GM19351 (cell line): ENCODE measurements around the gene CFAP77.

Experiments used
- ATAC-seq: cut with Tn5 transposase; IDR thresholded peaks from one replicate; pipeline ENCODE4 v1.9.1; 2021; ENCODE audit warnings: mild to moderate bottlenecking, moderate library complexity; ENCODE audit not compliant: unreplicated experiment

The CFAP77 gene

DNA sequence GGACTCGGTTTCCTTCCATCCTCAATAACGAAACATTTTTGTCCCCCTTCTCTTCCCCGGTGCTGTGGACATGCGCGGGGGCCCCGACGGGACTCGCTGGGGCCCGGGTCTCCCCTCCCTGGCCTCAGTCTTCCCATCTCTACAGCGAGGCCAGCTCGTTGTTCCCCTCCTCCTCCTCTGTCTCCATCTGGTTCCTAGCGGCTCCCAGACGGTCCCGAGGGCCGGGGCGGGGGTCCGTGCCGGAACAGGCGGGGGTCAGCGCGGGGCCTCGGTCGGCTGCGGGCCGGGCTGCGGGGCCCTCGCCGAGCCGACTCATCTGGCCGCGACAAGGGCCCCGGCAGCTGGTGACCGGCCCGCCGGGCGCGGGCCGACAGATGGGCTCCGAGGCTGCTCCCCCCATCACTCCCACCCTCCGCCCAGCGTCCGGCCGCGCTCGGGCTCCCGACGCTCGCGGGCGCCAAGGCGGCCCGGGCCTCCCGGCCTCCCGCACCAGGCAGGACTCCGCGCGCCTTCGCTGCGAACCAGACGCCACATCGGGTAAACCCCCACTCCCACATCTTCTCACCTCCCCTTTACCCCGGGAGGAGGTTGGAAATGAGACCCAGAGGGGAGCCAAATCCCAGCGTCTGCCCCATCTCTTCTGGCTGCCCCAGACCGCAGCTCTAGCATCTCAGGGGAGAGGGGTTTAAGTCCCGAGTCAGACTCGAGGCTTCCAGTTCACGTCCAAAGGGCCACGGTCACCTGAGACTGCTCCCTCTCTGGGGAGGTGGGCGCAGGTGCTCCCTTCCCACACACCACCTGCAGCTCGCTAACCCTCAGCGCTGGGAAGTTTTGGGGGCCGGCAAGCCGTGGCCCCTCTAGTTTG is 180.5 kb downstream of the CFAP77 start:
- ATAC-seq, result no peak

DNA sequence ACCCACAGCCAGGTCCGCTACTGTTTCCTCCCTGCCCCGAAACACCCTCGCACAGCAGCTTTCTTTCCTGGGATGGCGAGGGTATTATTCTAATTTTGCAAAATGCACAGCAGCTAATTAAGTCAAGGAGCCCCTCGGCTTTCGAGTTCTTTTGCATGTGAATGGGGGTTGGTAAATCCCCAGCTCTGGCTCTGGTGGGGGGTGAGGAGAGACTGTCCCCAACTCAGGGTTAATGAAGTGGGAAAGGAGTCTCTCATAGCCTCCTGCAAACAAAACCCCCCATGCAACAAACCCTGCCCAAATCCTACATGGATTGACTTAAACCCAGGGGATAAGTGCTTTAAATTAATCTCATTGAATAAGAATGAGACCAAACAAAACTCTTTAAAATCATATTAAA is 181.2 kb downstream of the CFAP77 start:
- no peak for ATAC-seq

DNA sequence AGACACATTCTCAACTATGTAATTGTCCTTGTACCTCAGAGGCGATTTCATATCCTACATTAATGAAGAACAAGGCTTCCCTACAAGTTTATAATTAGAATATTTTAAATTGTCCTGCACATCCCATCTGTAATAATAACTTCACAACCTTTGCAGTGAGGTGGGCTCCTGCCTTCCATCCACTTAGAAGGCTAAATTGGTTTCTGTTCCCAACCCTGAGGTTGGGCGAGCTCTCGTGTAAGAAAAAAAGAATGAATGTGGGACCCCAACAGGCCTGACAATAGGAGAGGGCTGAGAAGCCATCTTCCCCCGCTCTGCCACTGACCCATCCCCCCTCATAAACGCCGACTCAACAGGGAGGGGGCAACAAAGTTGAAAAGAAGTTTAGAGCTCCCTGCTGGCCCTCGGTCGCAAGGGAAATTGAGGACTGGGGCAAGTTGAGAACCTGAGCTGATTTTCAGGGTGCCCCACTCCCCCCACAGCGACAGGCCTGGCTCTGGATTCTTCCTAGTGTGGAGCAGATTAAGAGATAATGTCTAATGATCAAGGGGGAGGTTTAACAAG is 181.8 kb downstream of the CFAP77 start:
- ATAC-seq, result no peak

DNA sequence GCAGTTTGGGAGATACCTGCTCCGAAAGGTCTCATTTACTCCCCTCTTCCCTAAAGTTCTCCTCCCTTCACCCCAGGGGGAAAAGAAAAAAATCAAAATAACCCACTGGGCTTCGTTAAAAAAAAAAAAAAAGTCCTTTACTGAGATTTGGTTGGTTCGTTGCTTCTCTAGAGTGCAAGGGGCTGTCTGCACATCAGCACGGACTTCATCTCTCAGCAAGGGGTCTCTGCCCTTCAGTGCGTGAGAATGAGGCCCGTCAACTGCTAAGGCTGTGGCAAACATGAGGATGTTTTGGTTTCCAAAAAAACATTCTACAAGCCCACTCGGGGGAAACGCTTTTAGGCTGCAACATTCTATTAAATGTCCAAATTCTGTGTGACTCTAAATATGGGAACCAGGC is 182.4 kb downstream of the CFAP77 start:
- ATAC-seq, result no peak

DNA sequence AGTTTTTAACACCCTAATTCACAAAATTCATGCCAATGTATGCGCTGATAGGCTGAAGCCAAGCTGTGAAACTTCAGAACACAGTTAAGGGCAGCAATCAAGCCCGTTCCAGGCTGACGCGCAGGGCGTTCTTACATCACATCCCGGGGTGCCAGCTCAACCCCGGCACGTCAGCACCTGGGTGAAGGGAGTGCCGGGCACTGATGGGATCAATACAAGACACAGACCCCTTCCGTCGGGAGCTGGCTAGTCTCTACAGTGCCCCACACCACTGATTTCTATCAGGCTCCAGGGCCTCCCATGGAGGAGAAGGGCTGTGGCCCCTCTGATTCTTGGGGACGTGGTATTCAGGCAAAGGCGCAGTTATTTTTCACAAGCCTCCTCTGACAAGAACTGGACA is 184.4 kb downstream of the CFAP77 start:
- ATAC-seq, result no peak

DNA sequence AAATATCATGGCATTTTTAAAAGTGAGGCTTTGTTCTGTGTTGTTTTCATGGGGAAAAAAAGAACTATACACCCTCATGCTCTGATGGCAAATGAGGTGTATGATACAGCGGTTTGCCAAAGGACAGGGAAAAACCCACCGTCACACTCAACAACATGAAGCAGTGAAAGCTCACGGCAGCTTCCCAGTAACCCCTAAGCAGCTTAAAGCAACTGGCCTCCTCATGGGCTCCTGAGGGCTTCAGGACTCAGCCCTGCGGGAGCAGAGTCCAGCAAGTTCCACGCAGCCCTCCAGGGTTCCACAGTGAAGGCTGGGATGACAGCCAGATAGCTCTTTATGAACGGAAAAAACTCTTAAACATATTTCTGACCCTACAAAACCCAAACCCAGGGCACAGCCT is 185.3 kb downstream of the CFAP77 start:
- ATAC-seq, result no peak

DNA sequence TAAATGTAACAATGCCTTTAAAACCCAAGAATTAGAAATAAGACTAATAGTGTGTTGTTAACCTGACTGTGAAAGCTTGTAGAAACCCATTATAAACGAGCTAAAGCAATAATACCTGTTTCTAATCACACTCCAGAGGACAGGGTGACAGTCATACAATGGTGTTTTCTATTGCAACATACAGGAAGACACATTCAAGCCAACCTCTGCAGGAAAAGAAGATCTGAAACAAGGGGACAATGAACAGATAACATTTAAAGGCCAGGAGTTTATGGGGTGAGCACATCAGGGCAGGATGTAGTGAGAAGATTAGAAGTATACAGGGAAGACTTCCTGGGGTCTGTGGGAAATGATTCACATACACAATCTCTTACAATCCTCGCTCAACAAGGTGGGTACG is 186.2 kb downstream of the CFAP77 start:
- ATAC-seq, result no peak

DNA sequence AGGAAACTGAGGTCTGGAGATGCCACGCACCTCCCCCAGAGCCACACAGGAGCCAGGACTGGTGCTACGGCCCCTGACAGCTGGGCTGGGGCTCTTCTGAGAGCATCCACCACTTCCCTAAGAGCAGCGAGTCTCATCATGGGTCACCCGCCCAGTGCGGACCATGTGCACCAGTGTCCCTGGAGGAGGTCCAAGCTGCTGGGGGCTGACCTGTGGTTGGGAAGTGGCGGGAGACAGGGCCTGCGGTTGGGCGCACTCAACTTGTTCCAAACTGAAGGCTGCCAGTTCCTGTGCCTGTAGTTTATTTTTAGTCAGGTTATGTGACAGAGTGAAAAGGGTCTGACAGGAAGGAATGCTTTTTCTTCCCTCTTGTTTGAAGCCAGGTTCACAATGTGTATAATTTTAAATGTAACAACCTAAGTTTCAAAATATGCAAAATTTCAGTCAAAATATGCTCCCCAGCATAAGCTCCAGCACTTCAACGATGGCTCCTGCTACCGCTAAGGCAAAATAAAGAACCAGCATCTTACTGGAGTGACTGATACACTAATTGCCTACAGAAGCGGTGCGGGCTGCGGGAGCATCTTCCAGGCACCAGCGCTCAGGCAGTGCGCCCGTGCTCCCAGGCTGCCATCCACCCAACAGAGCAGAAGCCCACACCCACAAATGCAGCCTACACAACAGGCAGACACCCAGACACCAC is 187.2 kb downstream of the CFAP77 start:
- ATAC-seq, result no peak

DNA sequence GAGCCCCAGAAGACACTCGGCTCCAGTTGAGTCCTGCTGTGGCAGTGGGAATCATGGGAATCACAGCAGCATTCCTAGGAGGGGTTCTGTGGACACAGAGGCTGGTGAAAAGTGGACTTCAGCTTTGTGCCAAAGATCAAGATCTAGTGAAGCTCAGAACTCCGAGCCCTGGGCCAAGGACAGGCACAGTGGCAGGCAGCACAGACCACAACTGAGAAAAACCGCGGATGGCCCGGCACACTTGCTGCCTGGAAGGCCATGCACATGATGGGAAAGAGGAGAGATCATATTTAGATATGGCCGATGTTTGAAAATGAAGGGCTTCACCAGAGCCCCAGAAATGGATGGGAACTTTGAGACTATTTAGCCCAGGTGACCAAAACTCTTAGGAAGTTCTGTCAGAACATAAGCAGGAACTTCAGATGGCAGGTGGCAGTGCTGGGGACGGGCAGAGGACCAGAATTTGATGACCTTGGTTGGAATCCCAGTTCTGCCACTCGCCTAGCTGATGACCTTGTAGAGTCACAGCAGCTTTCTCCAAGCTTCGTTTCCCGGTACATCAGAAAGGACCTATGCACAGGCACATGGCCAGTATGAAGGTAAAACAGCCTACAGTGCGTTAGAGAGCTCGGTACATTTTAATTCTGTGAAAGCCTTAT is 190.4 kb downstream of the CFAP77 start:
- ATAC-seq, result no peak

DNA sequence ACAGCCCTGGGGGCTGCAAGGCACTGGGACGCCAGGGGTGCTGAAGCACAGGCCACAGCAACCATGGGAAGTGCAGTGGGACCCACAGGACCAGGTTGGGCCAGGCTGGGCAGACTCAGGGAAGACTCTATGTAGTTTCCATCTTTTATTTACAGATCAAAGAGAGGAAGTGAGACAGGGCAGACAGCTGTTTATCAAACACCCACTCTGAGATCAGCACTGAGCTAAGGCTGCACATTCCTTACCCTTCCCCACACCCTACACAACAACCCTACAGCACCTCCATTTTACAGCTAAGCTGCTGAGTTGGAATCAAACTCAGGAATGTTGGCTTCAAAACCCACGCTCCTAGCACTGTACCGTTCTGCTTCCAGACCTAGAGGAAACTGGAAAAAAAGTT is 192.2 kb downstream of the CFAP77 start:
- no peak for ATAC-seq

DNA sequence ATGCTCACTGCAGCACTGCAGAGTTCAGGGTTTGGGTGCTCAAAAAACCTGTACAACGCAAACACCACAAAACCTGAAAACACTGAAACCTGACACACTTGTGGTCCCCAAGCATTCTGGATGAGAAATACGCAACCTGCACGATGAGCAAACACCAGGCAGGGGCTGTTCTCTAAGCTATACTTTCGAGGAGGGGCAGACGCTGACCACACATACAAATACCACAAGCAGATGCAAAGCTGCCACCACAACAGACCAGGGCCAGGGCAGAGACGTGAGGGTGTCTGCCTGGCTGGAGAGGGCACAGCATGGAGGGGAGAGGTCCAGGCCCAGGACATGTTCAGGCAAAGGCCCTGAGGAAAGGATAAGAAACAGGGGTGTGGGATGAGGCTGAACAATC is 195.4 kb downstream of the CFAP77 start:
- no peak for ATAC-seq

DNA sequence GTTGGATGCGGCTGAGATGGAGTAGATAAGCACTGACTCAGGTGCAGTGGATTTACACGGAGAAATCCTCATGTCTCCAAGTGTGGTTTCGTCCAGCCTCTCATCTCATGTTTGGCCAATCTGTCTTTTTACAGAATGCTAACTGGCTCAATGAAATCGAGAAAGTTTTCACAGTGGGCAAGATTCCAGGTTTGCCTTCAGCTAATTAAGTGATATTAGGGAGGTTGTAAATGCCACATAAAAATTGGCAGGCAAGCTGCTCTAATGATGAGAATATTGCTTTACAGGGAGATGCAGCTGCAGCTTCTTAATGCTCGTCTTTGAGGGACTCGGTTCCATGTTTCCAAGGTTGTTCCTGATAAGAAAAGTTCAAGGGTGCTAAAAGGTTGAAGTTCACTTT is 196.1 kb downstream of the CFAP77 start:
- no peak for ATAC-seq

DNA sequence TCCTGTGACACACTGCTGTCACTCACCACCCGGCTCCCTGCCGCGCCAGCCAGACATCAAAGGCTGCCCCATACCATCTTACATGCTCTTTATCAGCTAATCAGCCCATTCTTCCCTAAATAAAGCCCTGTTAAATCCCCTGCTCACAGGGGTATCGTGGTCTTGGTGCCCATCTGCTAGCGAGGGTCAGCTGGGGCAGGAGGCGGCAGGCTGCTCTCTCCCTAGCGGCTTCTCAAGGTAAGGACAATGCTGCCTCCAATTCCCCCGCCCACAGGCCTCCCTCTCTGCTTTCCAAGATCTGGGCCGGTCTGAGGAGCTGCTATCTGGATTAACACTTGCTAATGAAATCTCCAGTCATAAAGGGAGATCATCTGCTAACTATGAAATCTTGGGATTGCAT is 199.2 kb downstream of the CFAP77 start:
- ATAC-seq, result no peak

DNA sequence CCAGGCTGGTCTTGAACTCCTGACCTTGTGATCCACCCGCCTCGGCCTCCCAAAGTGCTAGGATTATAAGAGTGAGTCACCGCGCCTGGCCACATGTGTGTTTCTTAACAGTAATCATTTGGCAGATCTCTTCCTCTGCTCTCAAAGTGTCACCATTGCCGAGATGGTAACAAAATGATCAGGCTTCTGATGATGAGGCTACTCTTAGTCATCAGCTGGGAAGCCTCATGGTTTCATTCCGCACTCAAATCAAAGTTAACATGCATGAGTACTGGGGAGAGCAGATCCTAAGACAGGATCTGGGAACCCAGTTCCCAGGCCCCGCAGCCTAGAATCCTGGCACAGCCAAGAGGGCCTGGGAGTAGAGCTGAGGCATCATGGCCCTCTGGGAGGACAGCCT is 199.8 kb downstream of the CFAP77 start:
- no peak for ATAC-seq

DNA sequence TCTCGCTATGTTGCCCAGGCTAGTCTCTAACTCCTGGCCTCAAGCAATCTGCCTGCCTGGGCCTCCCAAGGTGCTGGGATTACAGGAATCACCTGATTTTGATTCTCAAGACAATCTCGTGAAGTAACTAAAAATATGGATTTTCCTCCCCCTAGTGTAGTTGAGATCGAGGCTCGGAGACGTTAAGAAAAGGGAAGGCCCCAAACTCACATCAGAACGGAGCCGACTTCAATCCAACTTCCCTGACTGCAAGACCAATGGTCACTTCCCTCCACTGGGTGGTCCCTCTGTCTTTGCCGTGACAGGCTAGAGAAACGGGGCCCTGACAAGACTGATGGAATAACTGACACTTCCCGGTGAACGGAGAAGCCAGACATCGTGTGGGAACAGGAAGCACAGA is 200.7 kb downstream of the CFAP77 start:
- ATAC-seq, result no peak

DNA sequence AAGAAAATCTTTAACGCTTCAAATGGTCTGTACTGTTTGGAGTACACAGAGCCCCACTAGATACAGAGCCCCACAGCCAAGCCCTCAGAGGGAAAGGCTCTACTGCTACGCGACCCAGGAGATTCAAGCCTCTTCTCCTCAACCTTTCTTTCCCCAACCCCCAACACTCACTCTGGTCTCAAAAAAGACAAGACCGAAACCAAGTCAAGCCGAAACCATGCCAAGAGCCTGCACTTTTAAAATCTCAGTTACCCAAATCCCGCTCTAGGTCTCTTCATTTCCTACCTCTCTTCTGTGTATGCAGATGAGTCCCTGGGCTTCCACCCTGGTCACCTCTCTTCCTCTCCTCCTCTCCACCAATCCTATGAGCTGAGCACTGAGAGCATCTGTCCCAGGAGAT is 204.3 kb downstream of the CFAP77 start:
- ATAC-seq, result no peak

DNA sequence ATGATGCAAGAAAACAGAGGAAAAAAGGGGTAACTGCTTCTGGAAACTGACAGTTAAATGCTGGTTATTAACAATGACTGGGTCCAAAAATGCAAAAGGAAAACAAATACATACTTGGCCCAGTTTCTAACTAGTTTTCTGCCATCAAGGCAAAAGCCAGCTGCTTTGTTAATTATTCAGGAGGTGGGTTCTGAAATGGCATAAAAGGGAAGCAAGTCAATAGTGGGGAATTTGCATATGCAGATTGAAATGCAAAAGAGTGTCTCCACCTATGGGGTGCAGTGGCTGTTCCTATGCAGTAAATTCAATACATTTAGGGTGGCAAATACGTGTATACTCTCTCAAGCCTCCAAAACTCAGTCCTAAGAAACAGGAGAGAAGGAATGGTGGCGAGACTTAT is 205.8 kb downstream of the CFAP77 start:
- no peak for ATAC-seq

DNA sequence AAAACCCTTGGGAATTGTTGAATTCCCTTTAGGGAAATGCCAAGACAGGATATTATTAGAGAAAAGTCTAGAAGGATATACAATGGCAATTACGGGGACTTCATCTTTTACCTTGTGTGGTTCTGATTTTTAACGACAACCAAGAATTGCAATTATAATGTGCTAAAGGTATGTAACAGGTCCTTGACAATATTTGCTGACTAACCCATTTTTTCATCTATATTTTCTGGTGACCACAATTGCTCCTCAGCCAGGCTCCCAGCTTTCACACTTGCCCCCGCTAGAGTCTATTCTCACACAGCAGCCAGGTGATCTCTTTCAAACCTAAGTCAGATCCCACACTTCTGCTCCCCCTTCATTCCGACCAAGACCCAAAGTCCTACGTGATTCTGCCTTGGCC is 206.7 kb downstream of the CFAP77 start:
- no peak for ATAC-seq

DNA sequence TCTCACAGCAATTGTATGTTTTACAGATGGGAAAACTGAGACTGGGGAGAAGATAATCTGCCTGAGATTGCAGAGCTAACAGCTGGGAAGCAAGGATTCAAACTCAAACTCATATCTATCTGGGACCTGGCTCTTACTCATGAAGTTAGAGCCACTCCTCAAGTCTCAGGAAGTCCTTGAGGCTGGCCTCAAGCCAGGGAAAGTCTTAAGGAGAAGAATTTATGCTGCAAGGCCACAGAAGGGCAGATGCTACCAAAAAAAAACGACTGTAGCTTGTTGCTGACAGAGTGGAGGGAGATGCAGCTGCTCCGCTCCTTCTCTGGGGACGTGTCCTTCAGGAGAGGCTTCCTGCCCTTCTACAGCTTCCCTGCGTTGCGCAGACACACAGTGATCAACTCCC is 212.1 kb downstream of the CFAP77 start:
- ATAC-seq, result no peak
